Liver (tissue), 9 donors: ENCODE results near the gene NPC1L1. TPM values are rescaled to one million over a fixed set of nuclear protein-coding genes. Genes with fewer than 3 reads are reported as not detected.
"Not testable (repeated sequence)": the region's sequence is repeated elsewhere in the genome, so short reads cannot be mapped to it uniquely, and the experiment has no call there.

Experiments used
- DNase-seq: peaks from one replicate; pipeline ENCODE4 v3.0.0-alpha.2; 2017; ENCODE audit warnings: low spot score
- H3K27ac ChIP-seq, 2 donors: one replicate each; pipeline ENCODE4 v1.7.0; 2013; ENCODE audit warnings: inconsistent platforms in 2 of 2, low read length in 2 of 2, control low read depth in 1 of 2, low read depth in 1 of 2, mild to moderate bottlenecking in 1 of 2
- H3K27me3 ChIP-seq, 4 donors: one replicate each; pipeline versions ENCODE4 v1.6.1 to v1.7.0; 2013; ENCODE audit warnings: low read length in 3 of 4, inconsistent platforms in 1 of 4, mild to moderate bottlenecking in 1 of 4, moderate library complexity in 1 of 4; ENCODE audit not compliant: control insufficient read depth in 4 of 4, insufficient read depth in 4 of 4
- H3K36me3 ChIP-seq, 4 donors: one replicate each; pipeline versions ENCODE4 v1.6.1 to v1.7.0; 2013; ENCODE audit warnings: low read length in 3 of 4, mild to moderate bottlenecking in 3 of 4, low read depth in 1 of 4, moderate library complexity in 1 of 4; ENCODE audit not compliant: control insufficient read depth in 4 of 4, insufficient read depth in 3 of 4
- H3K4me1 ChIP-seq, 4 donors: one replicate each; pipeline versions ENCODE4 v1.6.1 to v1.7.0; 2013; ENCODE audit warnings: low read length in 3 of 4, mild to moderate bottlenecking in 3 of 4, moderate library complexity in 1 of 4; ENCODE audit not compliant: control insufficient read depth in 4 of 4, insufficient read depth in 4 of 4
- H3K4me3 ChIP-seq, 3 donors: one replicate each; pipeline versions ENCODE4 v1.6.1 to v1.7.0; 2013; ENCODE audit warnings: low read length in 3 of 3, control low read depth in 1 of 3, low read depth in 1 of 3, mild to moderate bottlenecking in 1 of 3
- H3K9ac ChIP-seq, 2 donors: one replicate each; pipeline ENCODE4 v1.7.0; 2013; ENCODE audit warnings: low read length in 2 of 2, mild to moderate bottlenecking in 2 of 2, moderate library complexity in 2 of 2, control low read depth in 1 of 2, low read depth in 1 of 2
- H3K9me3 ChIP-seq, 4 donors: one replicate each; pipeline versions ENCODE4 v1.6.1 to v1.7.0; 2013; ENCODE audit warnings: low read length in 3 of 4; ENCODE audit not compliant: control insufficient read depth in 4 of 4
- ATF3 ChIP-seq: IDR thresholded peaks from 2 replicates; pipeline ENCODE4 v1.6.1; 2016; ENCODE audit warnings: antibody characterized with exemption
- CTCF ChIP-seq: fragments of 150-350 bp; IDR thresholded peaks from 2 replicates; pipeline ENCODE4 v1.5.1; 2017; ENCODE audit warnings: improper control_type of control experiment, low read depth, low read length; ENCODE audit not compliant: missing input control
- EGR1 ChIP-seq, 2 donors: IDR thresholded peaks; 2 replicates each; pipeline ENCODE4 v1.6.1; 2016 to 2018; ENCODE audit warnings: antibody characterized with exemption in 2 of 2, low read depth in 2 of 2
- FOXA1 ChIP-seq: IDR thresholded peaks from 2 replicates; pipeline ENCODE4 v1.6.1; 2016; ENCODE audit warnings: antibody characterized with exemption
- FOXA2 ChIP-seq: IDR thresholded peaks from 2 replicates; pipeline ENCODE4 v1.6.1; 2016; ENCODE audit warnings: antibody characterized with exemption
- GABPA ChIP-seq, 2 donors: IDR thresholded peaks in 1 of 2; conservative IDR thresholded peaks in 1 of 2; 2 replicates each; pipeline ENCODE4 v1.6.1; 2016; ENCODE audit warnings: antibody characterized with exemption in 2 of 2, mild to moderate bottlenecking in 1 of 2, moderate library complexity in 1 of 2
- HNF4A ChIP-seq, 2 donors: conservative IDR thresholded peaks; 2 replicates each; pipeline ENCODE4 v1.6.1; 2016; ENCODE audit warnings: antibody characterized with exemption in 2 of 2, mild to moderate bottlenecking in 2 of 2
- HNF4G ChIP-seq: IDR thresholded peaks from 2 replicates; pipeline ENCODE4 v1.6.1; 2016; ENCODE audit warnings: antibody characterized with exemption
- JUND ChIP-seq, 2 donors: IDR thresholded peaks; 2 replicates each; pipeline ENCODE4 v1.6.1; 2016; ENCODE audit warnings: antibody characterized with exemption in 2 of 2
- MAX ChIP-seq: IDR thresholded peaks from 2 replicates; pipeline ENCODE4 v1.6.1; 2016; ENCODE audit warnings: antibody characterized with exemption
- NR2F2 ChIP-seq: IDR thresholded peaks from 2 replicates; pipeline ENCODE4 v1.6.1; 2016; ENCODE audit warnings: antibody characterized with exemption
- RAD21 ChIP-seq, 2 donors: IDR thresholded peaks; 2 replicates each; pipeline ENCODE4 v1.6.1; 2016; ENCODE audit warnings: antibody characterized with exemption in 2 of 2, mild to moderate bottlenecking in 2 of 2
- REST ChIP-seq: IDR thresholded peaks from 2 replicates; pipeline ENCODE4 v1.6.1; 2016; ENCODE audit warnings: antibody characterized with exemption, mild to moderate bottlenecking
- RXRA ChIP-seq, 2 donors: IDR thresholded peaks; 2 replicates each; pipeline ENCODE4 v1.6.1; 2017 to 2018; ENCODE audit warnings: antibody characterized with exemption in 2 of 2, mild to moderate bottlenecking in 1 of 2
- SP1 ChIP-seq: IDR thresholded peaks from 2 replicates; pipeline ENCODE4 v1.6.1; 2018; ENCODE audit warnings: antibody characterized with exemption, mild to moderate bottlenecking
- TAF1 ChIP-seq: conservative IDR thresholded peaks from 2 replicates; pipeline ENCODE4 v1.6.1; 2016; ENCODE audit warnings: antibody characterized with exemption, mild to moderate bottlenecking
- YY1 ChIP-seq: IDR thresholded peaks from 2 replicates; pipeline ENCODE4 v1.6.1; 2016; ENCODE audit warnings: antibody characterized with exemption, mild to moderate bottlenecking
- ZBTB33 ChIP-seq: IDR thresholded peaks from 2 replicates; pipeline ENCODE4 v1.6.1; 2016; ENCODE audit warnings: antibody characterized with exemption
- WGBS: extraction: QIAGEN DNeasy Blood & Tissue Kit; methylation state at CpG from one replicate; pipeline ENCODE4 v1.1.7; 2013; 5-methylcytosine and 5-hydroxymethylcytosine counted together
- polyA plus RNA-seq, 2 donors: library from polyadenylated mRNA; stranded (reverse) in 1 of 2; unstranded in 1 of 2; fragments of 200-250 nt in 1 of 2; fragments of >200 nt in 1 of 2; fragmentation: Nextera tagmentation in 1 of 2; extraction: Ambion mirVana in 1 of 2; gene quantifications; one replicate each; pipeline versions ENCODE4 v1.2.1 to v1.2.3, GENCODE V29; 2013 to 2015
- total RNA-seq, 2 donors: library from RNA; depleted of rRNA; stranded (reverse); fragments of >200 nt; gene quantifications; one replicate each; pipeline ENCODE4 v1.2.3, GENCODE V29; 2014
- donor health status: healthy.
- donor health status: healthy.
- donor health status: healthy.
- donor health status: healthy.
- donor health status: healthy.

Gene NPC1L1
- total and polyA plus RNA-seq, 4 donors: 7.2 to 22.1 (median 15.3) TPM

- TF ChIP-seq TAF1 (no peak), RAD21 (IDR thresholded peaks at IDR 0.05) (no peak), RXRA (IDR thresholded peaks at IDR 0.05) (no peak), ZBTB33 (no peak), FOXA1 (no peak), YY1 (no peak), JUND (IDR thresholded peaks at IDR 0.05) (no peak)
Observed at GRCh38 chr7:44508328-44509030, 32.7 kb downstream of the NPC1L1 start (continued).

DNA sequence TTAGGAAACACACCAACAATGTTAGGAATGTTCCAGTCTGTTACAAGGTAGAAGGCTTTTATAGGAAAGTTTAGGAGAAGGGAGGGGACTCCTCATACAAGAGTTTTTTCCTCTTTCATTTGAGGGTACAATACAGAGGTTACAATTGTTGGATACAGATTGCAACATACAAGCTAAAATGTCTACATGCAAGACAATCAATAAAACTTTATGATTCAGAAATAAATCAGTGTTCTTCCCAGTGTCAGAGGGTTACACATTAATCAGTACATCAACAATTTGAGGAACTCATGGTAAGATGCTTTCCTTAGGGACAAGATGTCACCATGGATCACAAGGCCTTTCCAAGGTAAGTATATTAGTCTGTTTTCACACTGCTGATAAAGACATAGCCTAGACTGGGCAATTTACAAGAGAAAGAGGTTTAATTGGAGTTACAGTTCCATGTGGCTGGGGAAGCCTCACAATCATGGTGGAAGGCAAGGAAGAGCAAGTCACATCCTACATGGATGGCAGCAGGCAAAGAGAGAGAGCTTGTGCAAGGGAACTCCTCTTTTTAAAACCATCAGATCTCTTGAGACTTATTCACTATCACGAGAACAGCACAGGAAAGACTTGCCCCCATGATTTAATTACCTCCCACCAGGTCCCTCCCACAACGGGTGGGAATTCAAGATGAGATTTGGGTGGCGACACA lies 34.4 kb downstream of the NPC1L1 start:
- H3K9me3 ChIP-seq, H3K4me3 ChIP-seq, H3K36me3 ChIP-seq, H3K27ac ChIP-seq, H3K27me3 ChIP-seq, DNase-seq, H3K9ac ChIP-seq, H3K4me1 ChIP-seq: not testable (repeated sequence)
- 84% methylated on average over 3 of the region's 3 CpGs for WGBS

DNA sequence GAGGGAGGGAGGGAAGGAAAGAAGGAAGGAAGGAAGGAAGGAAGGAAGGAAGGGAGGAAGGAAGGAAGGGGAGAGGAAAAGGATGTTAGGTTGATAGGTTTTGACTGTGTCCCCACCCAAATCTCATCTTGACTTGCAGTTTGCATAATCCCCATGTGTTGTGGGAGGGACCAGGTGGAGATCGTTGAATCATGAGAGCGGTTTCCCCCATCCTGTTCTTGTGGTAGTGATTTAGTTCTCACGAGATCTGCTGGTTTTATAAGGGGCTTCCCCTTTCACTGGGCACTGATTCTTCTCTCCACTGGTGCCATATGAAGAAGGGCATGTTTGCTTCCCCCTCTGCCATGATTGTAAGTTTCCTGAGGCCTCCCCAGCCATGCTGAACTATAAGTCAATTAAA lies 35.5 kb downstream of the NPC1L1 start:
- H3K9ac ChIP-seq: no peak overlapping the region
- no peak for TF ChIP-seq HNF4A (conservative IDR thresholded peaks at IDR 0.05)
- no peak for TF ChIP-seq RXRA (IDR thresholded peaks at IDR 0.05)
- TF ChIP-seq SP1: no peak
- TF ChIP-seq EGR1 (IDR thresholded peaks at IDR 0.05; ENCODE audit: low read depth in 2 of 2): no peak
- no peak for TF ChIP-seq FOXA2
- TF ChIP-seq TAF1: no peak
- TF ChIP-seq RAD21 (IDR thresholded peaks at IDR 0.05): no peak
- no peak for TF ChIP-seq FOXA1
- no peak for TF ChIP-seq NR2F2
- no peak for TF ChIP-seq HNF4G
- TF ChIP-seq GABPA (IDR thresholded peaks at IDR 0.05 in 1 of 2, conservative IDR thresholded peaks at IDR 0.05 in 1 of 2): no peak
- no peak for TF ChIP-seq REST
- TF ChIP-seq CTCF: no peak
- no peak for TF ChIP-seq YY1
- no peak for TF ChIP-seq JUND (IDR thresholded peaks at IDR 0.05)
- TF ChIP-seq ATF3: no peak
- no peak for TF ChIP-seq MAX
- TF ChIP-seq ZBTB33: no peak
- H3K27me3 ChIP-seq: no peaks in the 10 kb centered on the region
- WGBS: 71% methylated on average over 3 of the region's 3 CpGs
- no peak overlapping the region for H3K27ac ChIP-seq
- no peak overlapping the region for H3K4me3 ChIP-seq
- H3K4me1 ChIP-seq: no peaks in the 10 kb centered on the region
- no peaks in the 10 kb centered on the region for H3K36me3 ChIP-seq
- DNase-seq: no peak
- no peaks in the 10 kb centered on the region for H3K9me3 ChIP-seq
